HS-27A (cell line): ENCODE results near the gene RIMS3.
"Not testable (repeated sequence)": the region's sequence is repeated elsewhere in the genome, so short reads cannot be mapped to it uniquely, and the experiment has no call there.

ENCODE experiments used
- DNase-seq: peaks from one replicate; pipeline ENCODE4 v3.0.0-alpha.2; 2012; ENCODE audit warnings: low read depth, missing footprints

Gene RIMS3

DNA sequence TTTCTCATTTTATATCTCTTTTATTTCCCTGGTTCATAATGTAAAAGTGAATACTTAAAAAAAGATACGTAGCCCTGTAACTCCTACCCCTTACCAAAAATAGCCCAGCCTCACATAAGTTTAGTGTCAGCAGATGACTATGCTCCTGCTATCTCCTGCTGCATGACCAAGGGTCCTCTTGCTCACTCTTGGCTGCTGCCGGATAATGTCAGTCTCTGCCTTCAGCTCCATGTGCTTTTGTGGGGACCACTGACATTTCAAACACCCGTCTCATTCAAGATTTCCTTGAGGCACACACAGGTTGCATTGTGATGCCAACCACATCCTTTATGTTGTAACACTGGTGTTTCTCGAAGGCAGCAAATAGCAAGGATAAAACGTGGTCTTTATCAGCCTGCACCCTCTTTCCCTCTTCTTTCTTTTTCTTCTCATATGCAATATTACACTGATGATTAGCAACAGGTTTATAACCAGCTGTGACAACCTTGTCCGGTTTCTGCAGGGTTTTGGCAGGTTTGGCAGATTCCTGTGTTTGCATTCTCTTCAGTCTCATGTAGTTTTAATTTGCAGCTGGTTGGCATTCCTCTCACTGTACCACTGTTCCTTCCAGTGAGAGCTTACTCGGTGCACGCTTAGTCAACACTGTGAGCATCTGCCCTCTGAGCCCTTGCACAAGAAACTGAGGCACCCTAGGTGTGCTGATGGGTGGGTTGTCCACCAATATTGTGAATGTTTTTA lies 71.9 kb downstream of the RIMS3 start:
- DNase-seq = no peak

GRCh38 chr1:40592107-40592803 lies 73.2 kb downstream of the RIMS3 start:
- DNase-seq = no peak

DNA sequence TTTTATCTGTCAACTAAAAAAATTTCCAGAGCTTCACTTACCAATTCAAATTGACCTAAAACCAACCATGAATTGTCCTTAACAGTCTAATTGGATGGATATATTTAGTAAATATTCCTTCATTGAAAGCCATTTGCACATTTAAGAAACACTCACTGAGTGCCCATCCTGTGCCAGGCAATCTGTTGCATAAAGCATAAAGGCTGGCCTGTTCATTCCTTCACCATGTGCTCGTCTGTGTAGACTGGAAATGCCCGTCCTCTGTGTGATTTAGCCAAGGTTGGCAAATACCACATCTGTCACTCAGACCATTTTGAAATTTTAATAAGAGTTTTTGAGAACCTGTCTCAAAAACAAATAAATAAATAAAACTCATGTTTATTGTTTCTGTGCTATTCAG lies 76.9 kb downstream of the RIMS3 start:
- DNase-seq = no peak

DNA sequence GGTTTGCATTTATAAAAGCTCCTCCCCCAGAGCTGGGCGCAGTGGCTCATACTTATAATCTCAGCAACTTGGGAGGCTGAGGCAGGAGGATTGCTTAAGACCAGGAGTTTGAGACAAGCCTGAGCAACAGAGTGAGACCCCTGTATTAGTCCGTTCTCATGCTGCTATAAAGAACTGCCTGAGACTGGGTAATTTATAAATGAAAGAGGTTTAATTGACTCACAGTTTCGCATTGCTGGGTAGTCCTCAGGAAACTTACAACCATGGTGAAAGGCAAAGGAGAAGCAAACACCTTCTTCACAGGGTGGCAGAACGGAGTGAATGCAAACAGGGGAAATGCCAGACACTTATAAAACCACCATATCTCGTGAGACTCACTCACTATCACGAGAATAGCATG lies 81.5 kb downstream of the RIMS3 start:
- no peak for DNase-seq

- no peak for DNase-seq
Measured at GRCh38 chr1:40582116-40582515, 83.4 kb downstream of the RIMS3 start.

GRCh38 chr1:40575336-40575735 lies 90.1 kb downstream of the RIMS3 start:
- no peak for DNase-seq

DNA sequence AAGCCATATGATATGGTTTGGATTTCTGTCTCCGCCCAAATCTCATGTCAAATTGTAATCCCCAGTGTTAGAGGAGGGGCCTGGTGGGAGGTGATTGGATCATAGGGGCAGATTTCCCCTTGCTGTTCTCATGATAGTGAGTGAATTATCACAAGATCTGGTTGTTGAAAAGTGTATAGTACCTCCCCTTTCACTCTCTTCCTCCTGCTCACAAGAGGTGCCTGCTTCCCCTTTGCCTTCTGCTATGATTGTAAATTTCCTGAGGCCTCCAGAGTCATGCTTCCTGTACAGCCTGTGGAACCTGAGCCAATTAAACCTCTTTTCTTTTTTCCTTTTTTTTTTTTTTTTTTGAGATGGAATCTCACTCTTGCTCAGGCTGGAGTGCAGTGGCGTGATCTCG lies 90.7 kb downstream of the RIMS3 start:
- not testable (repeated sequence) for DNase-seq
